Right lobe of liver (tissue), 6 donors: ENCODE results near the gene MAP3K9. TPM values are rescaled to one million over a fixed set of nuclear protein-coding genes. Genes with fewer than 3 reads are reported as not detected.

Experiments used
- ATAC-seq, 4 donors: fragments of 200-7000 bp; cut with Tn5 transposase; one replicate each; pipeline ENCODE4 v1.9.1; 2020; ENCODE audit warnings: mild to moderate bottlenecking in 4 of 4, moderate library complexity in 4 of 4
- DNase-seq, 3 donors: peaks; one replicate each; pipeline ENCODE4 v3.0.0-alpha.2; 2020
- H3K27ac ChIP-seq, 3 donors: fragments of 200-600 bp; one replicate each; pipeline ENCODE4 v1.8.0; 2022
- H3K27me3 ChIP-seq, 2 donors: fragments of 200-600 bp; one replicate each; pipeline ENCODE4 v1.8.0; 2022
- H3K36me3 ChIP-seq, 4 donors: fragments of 200-600 bp; sonication (generic) in 1 of 4; one replicate each; pipeline versions ENCODE4 v1.5.1 to v1.8.0; 2017 to 2022; ENCODE audit warnings: control low read depth in 1 of 4
- H3K4me1 ChIP-seq, 4 donors: fragments of 200-600 bp; sonication (generic) in 1 of 4; one replicate each; pipeline versions ENCODE4 v1.5.1 to v1.8.0; 2017 to 2022; ENCODE audit warnings: control low read depth in 1 of 4
- H3K4me3 ChIP-seq, 3 donors: fragments of 200-600 bp; one replicate each; pipeline ENCODE4 v1.8.0; 2022
- H3K9me3 ChIP-seq, 4 donors: fragments of 200-600 bp; sonication (generic) in 1 of 4; one replicate each; pipeline versions ENCODE4 v1.5.1 to v1.8.0; 2017 to 2022; ENCODE audit warnings: control low read depth in 1 of 4
- POLR2A ChIP-seq: fragments of 450-650 bp; IDR thresholded peaks from one replicate; pipeline ENCODE4 v1.6.1; 2017; ENCODE audit warnings: antibody characterized with exemption, mild to moderate bottlenecking
- WGBS: methylation state at CpG from one replicate; pipeline ENCODE4 v1.1.6; 2018; ENCODE audit warnings: low coverage, low lambda C conversion rate; ENCODE audit not compliant: insufficient coverage; ENCODE audit errors: missing lambda C conversion rate; 5-methylcytosine and 5-hydroxymethylcytosine counted together
- intact Hi-C, 2 donors: fragments of 100-400 bp; cut with DNase I; formaldehyde crosslinking; loops; one replicate each; pipeline versions ENCODE4 v1.11.2 to v1.14.1; 2022
- total RNA-seq, 6 experiments: library from RNA; depleted of rRNA in 2 of 6; stranded (reverse); fragments of >200 nt in 2 of 6; fragmentation: NEBNext Ultra II Directional in 3 of 6; extraction: Animal tissue kit (Norgen Biotek cat#: 25700) in 3 of 6; gene quantifications; one replicate each; pipeline versions ENCODE4 v1.1.0 to v1.2.4, GENCODE V29; 2016 to 2023
- TF ChIP-seq, protein P1 (sequence below), 4 donors: fragments of 200-600 bp in 3 of 4; fragments of 450-650 bp in 1 of 4; IDR thresholded peaks; one replicate each; pipeline versions ENCODE4 v1.5.1 to v1.8.0; 2016 to 2022; ENCODE audit warnings: antibody characterized with exemption in 4 of 4, mild to moderate bottlenecking in 2 of 4
- donor health status: DM: no; HTN: yes; CAD: no.
- donor health status: DM: no; HTN: no; CAD: no.
- donor health status: DM: no; HTN: no; CAD: no.
- donor health status: DM: no; HTN: yes; CAD: no.
- donor health status: DM: no; HTN: yes; CAD: no.

Gene MAP3K9
- total RNA-seq, 6 experiments from 2014 or later: 2.0 to 3.6 (median 2.7) TPM

DNA sequence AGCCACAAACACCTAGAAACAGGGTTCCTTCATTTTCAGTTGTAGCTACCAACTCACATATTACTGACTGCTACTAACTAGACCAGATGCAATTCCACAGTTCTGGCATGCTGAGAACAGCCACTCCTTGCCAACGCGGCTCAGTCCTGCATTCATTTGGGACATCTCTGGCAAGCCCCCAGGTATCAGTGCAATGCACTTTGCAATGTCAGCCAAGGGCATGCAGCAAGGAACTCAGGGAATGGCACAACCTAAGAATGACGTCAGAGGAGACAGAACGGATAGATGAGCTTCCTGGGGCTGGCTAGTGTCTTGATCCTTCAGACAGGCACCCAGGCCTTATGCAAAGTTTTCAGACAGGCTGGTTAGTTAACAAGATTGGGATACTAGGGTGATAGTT is 29.6 kb downstream of the MAP3K9 start:
- Histone ChIP-seq H3K4me3 (no peak overlapping the region), H3K27ac (peak overlapping the region in 1 of 3 donors; percentile 31), H3K27me3 (no peaks in the 10 kb centered on the region), H3K9me3 (no peaks in the 10 kb centered on the region), H3K4me1 (peaks cover 0 to 18% (median 6%) of the 10 kb centered on the region in 4 donors), H3K36me3 (no peaks in the 10 kb centered on the region)
- TF ChIP-seq POLR2A: no peak
- TF ChIP-seq, protein P1, sequence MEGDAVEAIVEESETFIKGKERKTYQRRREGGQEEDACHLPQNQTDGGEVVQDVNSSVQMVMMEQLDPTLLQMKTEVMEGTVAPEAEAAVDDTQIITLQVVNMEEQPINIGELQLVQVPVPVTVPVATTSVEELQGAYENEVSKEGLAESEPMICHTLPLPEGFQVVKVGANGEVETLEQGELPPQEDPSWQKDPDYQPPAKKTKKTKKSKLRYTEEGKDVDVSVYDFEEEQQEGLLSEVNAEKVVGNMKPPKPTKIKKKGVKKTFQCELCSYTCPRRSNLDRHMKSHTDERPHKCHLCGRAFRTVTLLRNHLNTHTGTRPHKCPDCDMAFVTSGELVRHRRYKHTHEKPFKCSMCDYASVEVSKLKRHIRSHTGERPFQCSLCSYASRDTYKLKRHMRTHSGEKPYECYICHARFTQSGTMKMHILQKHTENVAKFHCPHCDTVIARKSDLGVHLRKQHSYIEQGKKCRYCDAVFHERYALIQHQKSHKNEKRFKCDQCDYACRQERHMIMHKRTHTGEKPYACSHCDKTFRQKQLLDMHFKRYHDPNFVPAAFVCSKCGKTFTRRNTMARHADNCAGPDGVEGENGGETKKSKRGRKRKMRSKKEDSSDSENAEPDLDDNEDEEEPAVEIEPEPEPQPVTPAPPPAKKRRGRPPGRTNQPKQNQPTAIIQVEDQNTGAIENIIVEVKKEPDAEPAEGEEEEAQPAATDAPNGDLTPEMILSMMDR (IDR thresholded peaks at IDR 0.05): no peak
- intact Hi-C loops: no loop called here
- DNase-seq: peak; percentile 66 to 89 (median 87)
- 44% methylated on average over 4 of the region's 4 CpGs for WGBS
- ATAC-seq: peak; percentile 90 to 95 (median 92)

DNA sequence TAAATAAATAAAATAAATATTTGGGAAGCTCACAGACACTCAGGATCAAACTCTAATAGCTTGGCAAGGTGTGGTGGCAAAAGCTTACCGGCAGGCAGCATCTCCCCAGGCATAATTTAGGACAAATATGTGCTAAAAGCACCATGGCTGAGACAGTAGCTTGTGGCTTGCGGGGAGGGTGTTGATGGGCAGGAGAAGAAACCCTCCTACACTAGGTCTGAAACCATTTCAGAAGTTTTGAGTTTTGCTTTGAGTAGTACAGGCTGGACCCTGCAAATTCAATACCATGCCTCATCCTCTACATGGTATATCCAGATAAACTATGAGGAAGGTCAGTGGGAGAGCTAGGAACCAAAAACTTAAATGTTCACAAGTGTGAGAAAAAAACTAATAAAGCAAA is 33.1 kb downstream of the MAP3K9 start:
- DNase-seq (no peak), ATAC-seq (no peak)
- intact Hi-C loops: no loop called here
- Histone ChIP-seq H3K4me3 (no peak overlapping the region), H3K9me3 (no peaks in the 10 kb centered on the region), H3K36me3 (no peaks in the 10 kb centered on the region), H3K4me1 (peaks cover 0 to 29% (median 11%) of the 10 kb centered on the region in 4 donors), H3K27me3 (no peaks in the 10 kb centered on the region), H3K27ac (no peak overlapping the region)
- 90% methylated on average over 2 of the region's 2 CpGs for WGBS
- TF ChIP-seq, protein P1 (IDR thresholded peaks at IDR 0.05): no peak
- no peak for TF ChIP-seq POLR2A

DNA sequence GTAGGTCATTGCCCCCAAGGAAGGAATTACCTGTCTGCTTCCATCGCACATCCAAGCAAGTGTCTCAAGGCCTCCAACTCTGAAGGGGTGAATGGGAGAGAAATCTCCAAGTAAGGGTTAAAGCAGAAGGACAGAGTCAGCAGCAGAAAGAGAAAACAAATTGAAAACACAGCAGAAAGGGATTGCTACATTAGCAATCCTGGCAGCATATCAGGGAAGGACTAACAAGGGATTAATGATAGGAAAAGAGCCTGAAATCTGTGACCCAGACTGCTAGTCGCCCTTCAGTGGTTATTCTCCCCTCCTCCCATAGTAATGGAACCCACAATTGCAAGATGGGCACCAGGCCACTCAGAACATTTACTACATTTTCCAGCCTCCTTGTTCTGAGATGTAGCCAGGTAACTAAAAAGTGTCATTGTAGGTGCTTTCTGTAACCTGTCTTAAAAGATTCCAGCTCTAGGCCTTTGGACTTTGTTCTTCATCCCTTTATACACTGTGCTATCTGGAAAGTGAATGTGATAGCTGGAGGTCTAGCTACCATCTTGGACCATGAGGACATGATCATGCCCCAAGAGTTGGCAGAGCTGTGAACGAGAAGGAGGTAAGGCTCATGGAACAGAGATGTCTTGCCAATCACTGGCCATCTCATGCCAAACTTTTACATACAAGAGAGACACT is 36.0 kb downstream of the MAP3K9 start:
- Histone ChIP-seq H3K9me3 (no peaks in the 10 kb centered on the region), H3K4me3 (no peak overlapping the region), H3K36me3 (no peaks in the 10 kb centered on the region), H3K27me3 (no peaks in the 10 kb centered on the region), H3K27ac (peak overlapping the region in 1 of 3 donors; percentile 25), H3K4me1 (peaks cover 0 to 17% (median 2%) of the 10 kb centered on the region in 4 donors)
- intact Hi-C loops: no loop called here
- DNase-seq (no peak), ATAC-seq (peak; percentile 58 to 84 (median 69))
- TF ChIP-seq, protein P1 (IDR thresholded peaks at IDR 0.05): no peak
- no peak for TF ChIP-seq POLR2A
- WGBS: 64% methylated on average over 3 of the region's 3 CpGs

DNA sequence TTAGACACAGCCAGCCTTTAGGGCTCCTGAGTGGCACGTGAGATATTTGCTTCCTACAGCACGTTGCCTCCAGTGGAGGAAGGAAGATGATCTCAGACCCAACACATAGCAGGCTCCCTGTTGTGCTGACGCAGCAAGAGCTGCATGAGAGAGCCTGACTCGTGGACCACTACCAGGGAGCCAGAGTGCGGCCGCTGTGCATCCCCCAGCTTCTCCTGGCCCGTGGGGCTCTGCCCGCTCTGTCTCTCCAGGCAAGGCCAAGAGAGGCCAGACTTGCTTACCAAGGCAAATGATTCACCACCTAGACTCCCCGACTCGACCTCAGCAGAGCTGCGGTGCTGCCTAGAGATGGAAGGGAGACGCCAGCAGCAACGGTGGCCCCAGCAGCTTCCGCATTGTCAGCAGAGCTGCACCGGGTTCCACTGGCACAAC is 37.5 kb downstream of the MAP3K9 start:
- DNase-seq (no peak), ATAC-seq (peak in 3 of 4 donors; percentile 28 to 64 (median 40))
- no peaks in the 10 kb centered on the region for H3K9me3 ChIP-seq
- no peak for TF ChIP-seq POLR2A
- TF ChIP-seq, protein P1 (IDR thresholded peaks at IDR 0.05): no peak
- H3K36me3 ChIP-seq: no peaks in the 10 kb centered on the region
- intact Hi-C loops: no loop called here
- no peak overlapping the region for H3K4me3 ChIP-seq
- no peaks in the 10 kb centered on the region for H3K27me3 ChIP-seq
- WGBS: 20% methylated on average over 1 of the region's 15 CpGs
- no peak overlapping the region for H3K27ac ChIP-seq
- peaks cover 0 to 17% (median 2%) of the 10 kb centered on the region in 4 donors for H3K4me1 ChIP-seq
